HCT116 (cell line): ENCODE measurements around the gene HRK. TPM values are rescaled to one million over a fixed set of nuclear protein-coding genes. Genes with fewer than 3 reads are reported as not detected.
A peak's percentile ranks its signal among the peaks of the same experiment; 100 is the strongest.
"Not testable (repeated sequence)": the region's sequence is repeated elsewhere in the genome, so short reads cannot be mapped to it uniquely, and the experiment has no call there.

Experiments
- ATAC-seq: fragments of 200-7000 bp; cut with Tn5 transposase; 2 replicates; pipeline ENCODE4 v1.9.1; 2020; ENCODE audit warnings: mild to moderate bottlenecking, moderate library complexity
- BruUV-seq: library from RNA; stranded (reverse); fragments of 400-500 nt; replicated peaks from 2 replicates; lab custom pipeline; 2021; lab: Mats Ljungman, UMichigan
- CTCF ChIA-PET: fragments of 300-600 bp; sonication (Branson Sonifier 250); formaldehyde crosslinking; loops from one replicate; lab custom pipeline; 2021; ENCODE audit warnings: antibody characterized with exemption; lab: Charles Lee
- POLR2A ChIA-PET: fragments of 300-600, 350-600 bp; sonication (Branson Sonifier 250); formaldehyde crosslinking; loops from one replicate; lab custom pipeline; 2021; ENCODE audit warnings: antibody characterized with exemption; lab: Charles Lee
- RAD21 ChIA-PET, 2 experiments: fragments of 300-600 bp; sonication (Branson Sonifier 250); formaldehyde crosslinking; loops; one replicate each; lab custom pipeline; 2023; ENCODE audit warnings: low total read pairs in 2 of 2; ENCODE audit not compliant: uncharacterized antibody in 2 of 2, unreplicated experiment in 2 of 2, low non-redundant PET in 1 of 2; lab: Charles Lee
- DNase-seq: peaks from one replicate; pipeline ENCODE4 v3.0.0-alpha.2; 2010; ENCODE audit warnings: low read depth, low spot score
- H2AFZ ChIP-seq: fragments of 200-600 bp; shearing (Covaris generic), sonication (generic); 2 replicates; pipeline ENCODE4 v1.6.1; 2017; ENCODE audit warnings: low read depth, mixed run types, mixed read lengths, antibody characterized with exemption, low read length; ENCODE audit not compliant: poor library complexity, severe bottlenecking
- H3K27ac ChIP-seq: 2 replicates; pipeline ENCODE4 v1.5.1; 2012; ENCODE audit warnings: low read depth, low read length
- H3K27me3 ChIP-seq: fragments of 200-600 bp; sonication (generic); 2 replicates; pipeline ENCODE4 v1.6.1; 2016; ENCODE audit warnings: mixed run types, low read length, mixed read lengths; ENCODE audit not compliant: insufficient read depth
- H3K36me3 ChIP-seq, 2 experiments: fragments of 200-500 bp in 1 of 2; fragments of 200-600 bp in 1 of 2; sonication (Bioruptor generic) in 1 of 2; sonication (generic) in 1 of 2; 2 replicates each; pipeline versions ENCODE4 v1.5.1 to v1.6.1; 2014 to 2016; ENCODE audit warnings: low read length in 2 of 2, inconsistent platforms in 1 of 2, mixed read lengths in 1 of 2, mixed run types in 1 of 2; ENCODE audit not compliant: insufficient read depth in 2 of 2, control insufficient read depth in 1 of 2
- H3K4me1 ChIP-seq, 2 experiments: fragments of 200-600 bp in 1 of 2; sonication (generic) in 1 of 2; 2 replicates each; pipeline versions ENCODE4 v1.5.1 to v1.6.1; 2012 to 2017; ENCODE audit warnings: low read length in 2 of 2, inconsistent platforms in 1 of 2, mild to moderate bottlenecking in 1 of 2, mixed read lengths in 1 of 2, mixed run types in 1 of 2, moderate library complexity in 1 of 2; ENCODE audit not compliant: insufficient read depth in 2 of 2, control insufficient read depth in 1 of 2
- H3K4me2 ChIP-seq: fragments of 200-600 bp; sonication (generic); 2 replicates; pipeline ENCODE4 v1.6.1; 2017; ENCODE audit warnings: mixed run types, low read length, mixed read lengths
- H3K4me3 ChIP-seq, 2 experiments: fragments of 200-600 bp in 1 of 2; sonication (generic) in 1 of 2; replicated peaks in 1 of 2; 2 replicates each; pipeline ENCODE4 v1.5.1; 2011 to 2016; ENCODE audit warnings: low read length in 2 of 2, control low read depth in 1 of 2, low read depth in 1 of 2, mild to moderate bottlenecking in 1 of 2, mixed read lengths in 1 of 2, mixed run types in 1 of 2
- H3K79me2 ChIP-seq: fragments of 200-600 bp; sonication (generic); 2 replicates; pipeline ENCODE4 v1.6.1; 2017; ENCODE audit warnings: mild to moderate bottlenecking, mixed run types, low read length, moderate library complexity, mixed read lengths; ENCODE audit not compliant: insufficient read depth
- H3K9ac ChIP-seq: fragments of 200-600 bp; sonication (generic); 2 replicates; pipeline ENCODE4 v1.6.1; 2016; ENCODE audit warnings: low read length, mixed read lengths
- H3K9me2 ChIP-seq: fragments of 200-600 bp; sonication (generic), shearing (Covaris generic); 2 replicates; pipeline ENCODE4 v1.6.1; 2017; ENCODE audit warnings: mixed run types, mild to moderate bottlenecking, moderate library complexity; ENCODE audit not compliant: insufficient read depth
- H3K9me3 ChIP-seq, 2 experiments: fragments of 200-500 bp in 1 of 2; fragments of 200-600 bp in 1 of 2; sonication (Bioruptor generic) in 1 of 2; sonication (generic) in 1 of 2; 2 replicates each; pipeline ENCODE4 v1.6.1; 2014 to 2017; ENCODE audit warnings: low read length in 2 of 2, mixed read lengths in 2 of 2, inconsistent platforms in 1 of 2, low read depth in 1 of 2, mild to moderate bottlenecking in 1 of 2, mixed run types in 1 of 2, moderate library complexity in 1 of 2; ENCODE audit not compliant: control insufficient read depth in 1 of 2, insufficient read depth in 1 of 2
- H4K20me1 ChIP-seq: fragments of 200-600 bp; sonication (generic), shearing (Covaris generic); 2 replicates; pipeline ENCODE4 v1.6.1; 2017; ENCODE audit warnings: mixed run types, mild to moderate bottlenecking, moderate library complexity; ENCODE audit not compliant: insufficient read depth
- CEBPB ChIP-seq: IDR thresholded peaks from 2 replicates; pipeline ENCODE4 v1.6.1; 2012; ENCODE audit warnings: low read depth
- EGR1 ChIP-seq: IDR thresholded peaks from 2 replicates; pipeline ENCODE4 v1.6.1; 2012; ENCODE audit warnings: low read depth
- ELF1 ChIP-seq: IDR thresholded peaks from 2 replicates; pipeline ENCODE4 v1.6.1; 2012; ENCODE audit warnings: low read depth, borderline replicate concordance
- FOSL1 ChIP-seq: IDR thresholded peaks from 2 replicates; pipeline ENCODE4 v1.6.1; 2012; ENCODE audit warnings: low read depth
- JUND ChIP-seq: IDR thresholded peaks from 2 replicates; pipeline ENCODE4 v1.6.1; 2012
- POLR2AphosphoS5 ChIP-seq: IDR thresholded peaks from 2 replicates; pipeline ENCODE4 v1.6.1; 2011; ENCODE audit warnings: mild to moderate bottlenecking, low read depth, low read length, moderate library complexity
- RAD21 ChIP-seq: IDR thresholded peaks from 2 replicates; pipeline ENCODE4 v1.6.1; 2012; ENCODE audit warnings: low read depth, mild to moderate bottlenecking
- SIN3A ChIP-seq: IDR thresholded peaks from 2 replicates; pipeline ENCODE4 v1.6.1; 2012; ENCODE audit warnings: low read depth
- SP1 ChIP-seq: IDR thresholded peaks from 2 replicates; pipeline ENCODE4 v1.6.1; 2012; ENCODE audit warnings: low read depth
- intact Hi-C: fragments of 100-400 bp; cut with micrococcal nuclease; formaldehyde crosslinking; loops from 2 replicates; pipeline ENCODE4 v1.10.0; 2022
- total RNA-seq: library from RNA; stranded (reverse); gene quantifications from one replicate; pipeline ENCODE4 v1.2.1, GENCODE V29; 2021; ENCODE audit not compliant: unreplicated experiment
- TF ChIP-seq, protein P1 (sequence below): IDR thresholded peaks from 2 replicates; pipeline ENCODE4 v1.6.1; 2012
- TF ChIP-seq, protein P2 (sequence below), 3 experiments: fragments of 200-600 bp in 1 of 3; sonication (generic) in 1 of 3; IDR thresholded peaks in 2 of 3; conservative IDR thresholded peaks in 1 of 3; 2 replicates each; pipeline ENCODE4 v1.5.1; 2012 to 2017; ENCODE audit warnings: low read depth in 2 of 3, low read length in 2 of 3, antibody characterized with exemption in 1 of 3, borderline replicate concordance in 1 of 3, control low read depth in 1 of 3, mild to moderate bottlenecking in 1 of 3, mixed read lengths in 1 of 3, mixed run types in 1 of 3, moderate library complexity in 1 of 3; ENCODE audit not compliant: insufficient read depth in 1 of 3

The HRK gene
- total RNA-seq, 1 experiment from 2014 or later, result 4.3 TPM

DNA sequence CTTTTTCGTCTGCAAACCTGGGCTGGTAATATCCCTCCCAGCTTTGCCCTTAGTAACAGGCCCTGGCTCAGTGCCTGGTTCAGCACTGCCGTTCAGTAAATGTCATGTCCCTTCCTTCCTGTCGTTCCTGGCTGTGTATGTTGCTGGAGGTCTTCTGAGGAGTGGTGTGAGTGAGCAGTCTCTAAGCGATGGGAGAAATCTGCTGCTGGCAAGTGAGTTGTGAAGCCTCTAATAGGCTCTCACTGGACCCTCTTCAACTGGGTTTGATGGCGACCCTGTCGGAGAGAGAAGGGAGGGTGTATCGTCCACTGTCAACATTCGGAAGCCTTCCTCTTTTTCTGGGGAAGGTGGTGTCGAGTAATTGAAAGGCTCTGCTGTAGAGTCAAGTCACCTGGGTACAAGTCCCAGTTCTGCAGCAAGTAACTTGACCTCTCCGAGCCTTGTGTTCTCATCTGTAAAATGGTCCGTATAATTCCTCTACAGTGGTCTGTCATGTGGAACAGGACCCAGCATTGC is 62.8 kb downstream of the HRK start:
- TF ChIP-seq POLR2AphosphoS5, result no peak
- TF ChIP-seq CEBPB, result no peak
- TF ChIP-seq ELF1, result no peak
- TF ChIP-seq FOSL1, result no peak
- no peak for TF ChIP-seq SIN3A
- no peak for TF ChIP-seq EGR1
- no peak for TF ChIP-seq SP1
- TF ChIP-seq JUND, result no peak
- TF ChIP-seq, protein P1, sequence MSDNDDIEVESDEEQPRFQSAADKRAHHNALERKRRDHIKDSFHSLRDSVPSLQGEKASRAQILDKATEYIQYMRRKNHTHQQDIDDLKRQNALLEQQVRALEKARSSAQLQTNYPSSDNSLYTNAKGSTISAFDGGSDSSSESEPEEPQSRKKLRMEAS, result no peak
- TF ChIP-seq, protein P2, sequence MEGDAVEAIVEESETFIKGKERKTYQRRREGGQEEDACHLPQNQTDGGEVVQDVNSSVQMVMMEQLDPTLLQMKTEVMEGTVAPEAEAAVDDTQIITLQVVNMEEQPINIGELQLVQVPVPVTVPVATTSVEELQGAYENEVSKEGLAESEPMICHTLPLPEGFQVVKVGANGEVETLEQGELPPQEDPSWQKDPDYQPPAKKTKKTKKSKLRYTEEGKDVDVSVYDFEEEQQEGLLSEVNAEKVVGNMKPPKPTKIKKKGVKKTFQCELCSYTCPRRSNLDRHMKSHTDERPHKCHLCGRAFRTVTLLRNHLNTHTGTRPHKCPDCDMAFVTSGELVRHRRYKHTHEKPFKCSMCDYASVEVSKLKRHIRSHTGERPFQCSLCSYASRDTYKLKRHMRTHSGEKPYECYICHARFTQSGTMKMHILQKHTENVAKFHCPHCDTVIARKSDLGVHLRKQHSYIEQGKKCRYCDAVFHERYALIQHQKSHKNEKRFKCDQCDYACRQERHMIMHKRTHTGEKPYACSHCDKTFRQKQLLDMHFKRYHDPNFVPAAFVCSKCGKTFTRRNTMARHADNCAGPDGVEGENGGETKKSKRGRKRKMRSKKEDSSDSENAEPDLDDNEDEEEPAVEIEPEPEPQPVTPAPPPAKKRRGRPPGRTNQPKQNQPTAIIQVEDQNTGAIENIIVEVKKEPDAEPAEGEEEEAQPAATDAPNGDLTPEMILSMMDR (IDR thresholded peaks at IDR 0.05 in 2 of 3, conservative IDR thresholded peaks at IDR 0.05 in 1 of 3; ENCODE audit: borderline replicate concordance in 1 of 3, insufficient read depth in 1 of 3, low read depth in 2 of 3, low read length in 2 of 3), result no peak
- no peak for TF ChIP-seq RAD21
- intact Hi-C loops, result loop anchor here (2.0 kb wide), 1 partner anchor 80 kb away; the partner anchor contains the start of genes RNFT2 and SPRING1
- ChIA-PET RAD21 (no interaction called here), CTCF (no interaction called here), POLR2A (no interaction called here)
- H3K79me2 ChIP-seq, result peaks cover 8% of the 10 kb centered on the region; the same call in 1 of the 2 replicates
- no peak for ATAC-seq
- H3K4me1 ChIP-seq, result peaks cover 16 to 25% of the 10 kb centered on the region in 2 experiments
- H3K9ac ChIP-seq, result peak overlapping the region; percentile 90
- H4K20me1 ChIP-seq, result no peaks in the 10 kb centered on the region
- H3K4me3 ChIP-seq, result peak overlapping the region; percentile 87 to 90
- no peak overlapping the region for H2AFZ ChIP-seq
- DNase-seq, result no peak
- H3K9me3 ChIP-seq, result no peaks in the 10 kb centered on the region
- peak overlapping the region; percentile 71; the same call in 1 of the 2 replicates for H3K27ac ChIP-seq
- H3K4me2 ChIP-seq, result peak overlapping the region; percentile 88
- no peaks in the 10 kb centered on the region for H3K27me3 ChIP-seq
- H3K9me2 ChIP-seq, result no peaks in the 10 kb centered on the region
- no peaks in the 10 kb centered on the region for H3K36me3 ChIP-seq
- BruUV-seq, result no TSS peak

DNA sequence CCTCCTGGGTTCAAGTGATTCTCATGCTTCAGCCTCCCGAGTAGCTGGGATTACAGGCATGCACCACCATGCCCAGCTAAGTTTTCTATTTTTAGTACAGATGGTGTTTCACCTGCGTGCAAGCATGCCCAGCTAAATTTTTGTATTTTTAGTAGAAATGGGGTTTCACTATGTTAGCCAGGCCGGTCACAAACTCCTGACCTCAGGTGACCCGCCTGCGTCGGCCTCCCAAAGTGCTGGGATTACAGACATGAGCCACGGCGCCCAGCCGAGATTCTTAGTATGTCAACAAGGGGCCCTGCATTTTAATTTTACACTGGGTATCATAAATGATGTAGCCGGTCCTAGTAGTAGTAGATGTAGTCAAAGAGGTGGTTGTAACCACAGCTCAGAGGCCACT is 66.5 kb downstream of the HRK start:
- DNase-seq, H3K4me2 ChIP-seq, H2AFZ ChIP-seq, H3K9me2 ChIP-seq, H3K36me3 ChIP-seq, H3K27ac ChIP-seq, ATAC-seq, H3K9ac ChIP-seq, CTCF ChIA-PET, RAD21 ChIA-PET, H3K9me3 ChIP-seq, H3K4me3 ChIP-seq, H4K20me1 ChIP-seq, H3K27me3 ChIP-seq, BruUV-seq, intact Hi-C loops, H3K79me2 ChIP-seq, POLR2A ChIA-PET: not testable (repeated sequence)
- peaks cover 25 to 38% of the 10 kb centered on the region in 2 experiments for H3K4me1 ChIP-seq
